Measurements from ENCODE around the gene IPO13.

The IPO13 gene

DNA sequence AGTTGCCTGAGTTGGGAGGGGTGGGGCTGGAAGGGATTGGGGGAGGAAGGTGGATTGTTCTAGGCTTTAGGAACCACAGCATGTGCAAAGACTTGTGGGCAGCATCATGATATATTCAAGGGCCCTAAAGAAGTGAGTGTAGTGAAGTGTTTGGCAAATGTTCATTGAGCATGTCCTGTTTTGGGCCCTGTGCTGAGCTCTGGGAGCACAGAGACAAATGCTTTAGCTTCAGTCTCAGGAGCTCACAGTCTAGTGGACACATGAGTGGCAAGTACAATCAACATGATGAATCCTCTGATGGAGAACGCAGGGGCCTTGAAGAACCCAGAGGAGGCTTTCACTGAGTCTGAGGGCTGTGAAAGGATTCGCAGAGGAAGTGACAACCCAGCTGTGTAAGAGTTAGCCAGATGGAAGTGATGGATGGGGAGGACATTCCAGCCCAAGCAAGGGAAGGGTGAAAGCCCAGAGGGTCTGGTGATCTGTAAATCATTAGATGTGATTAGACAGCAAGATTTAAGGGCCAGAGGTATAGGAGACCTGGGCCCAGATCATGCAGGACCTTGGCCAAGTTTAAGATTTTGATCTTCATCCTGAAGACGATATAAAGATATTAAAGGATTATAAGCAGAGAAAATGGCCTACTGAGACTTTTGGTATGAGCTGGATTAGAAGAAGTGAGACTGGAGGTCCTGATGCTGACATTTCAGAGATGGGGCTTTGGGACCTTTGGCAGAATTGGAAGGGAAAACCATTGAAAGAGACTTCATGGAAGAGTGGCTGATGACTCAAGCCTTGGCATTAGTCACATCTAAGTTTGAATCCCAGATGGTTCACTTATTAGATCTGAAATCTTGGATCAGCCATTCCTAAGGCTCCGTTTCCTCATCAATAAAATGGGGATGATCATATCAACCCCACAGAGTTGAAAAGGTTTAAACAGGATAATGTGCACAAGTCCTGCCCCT, 4.6 kb downstream of the IPO13 start:
- DNase-seq (ENCODE audit: low spot score): peak; percentile 22

DNA sequence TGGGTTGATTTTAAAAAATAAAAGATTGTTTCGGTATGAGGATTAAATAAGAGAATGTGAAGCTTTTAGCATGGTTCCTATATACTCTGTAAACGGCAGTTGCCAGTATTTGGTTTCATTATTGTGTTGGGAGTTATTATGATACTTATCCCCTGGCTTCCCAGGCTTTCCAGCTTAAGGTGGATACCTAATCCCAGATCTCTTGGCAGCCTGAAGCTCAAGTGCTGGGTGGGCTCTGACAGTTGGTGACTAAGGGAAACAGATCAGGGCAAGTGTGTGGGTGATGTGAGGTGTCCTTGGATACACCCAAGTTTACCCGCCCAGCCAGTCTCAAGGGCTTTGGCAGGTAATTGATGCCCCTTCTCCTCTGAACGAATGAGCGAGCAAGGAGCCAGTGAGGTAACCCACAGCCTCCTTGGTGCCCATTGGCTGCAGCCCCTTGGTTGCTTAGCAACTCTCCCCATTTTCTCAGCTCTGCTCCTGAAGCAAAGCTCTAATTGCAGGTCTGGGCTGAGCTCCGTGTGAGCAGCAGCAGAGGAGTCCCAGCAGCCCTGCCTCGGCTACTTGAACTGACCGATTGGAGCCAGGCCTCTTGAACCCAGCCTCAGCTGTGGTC, 6.1 kb downstream of the IPO13 start:
- no peak for DNase-seq (ENCODE audit: low spot score)

DNA sequence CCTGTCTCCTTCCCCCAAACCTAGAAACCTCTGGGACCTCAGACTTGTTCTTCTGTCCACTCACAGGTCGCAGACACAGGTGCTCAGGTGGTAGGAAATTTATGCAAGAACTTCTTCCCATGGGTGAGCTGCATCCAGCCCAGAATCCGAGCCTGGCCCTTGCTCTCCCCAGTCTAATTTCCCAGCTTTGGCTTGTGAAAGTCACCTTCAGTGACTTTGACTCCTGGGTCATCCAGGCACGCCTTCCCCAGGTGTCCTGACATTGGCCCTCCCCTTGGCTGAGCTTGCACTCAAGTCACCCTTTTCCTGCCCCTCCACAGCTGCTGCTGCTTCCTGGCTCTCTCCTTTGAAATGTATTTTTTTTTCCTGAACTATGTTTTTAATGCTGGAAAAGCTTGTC, 6.6 kb downstream of the IPO13 start:
- no peak for DNase-seq (ENCODE audit: low spot score)

DNA sequence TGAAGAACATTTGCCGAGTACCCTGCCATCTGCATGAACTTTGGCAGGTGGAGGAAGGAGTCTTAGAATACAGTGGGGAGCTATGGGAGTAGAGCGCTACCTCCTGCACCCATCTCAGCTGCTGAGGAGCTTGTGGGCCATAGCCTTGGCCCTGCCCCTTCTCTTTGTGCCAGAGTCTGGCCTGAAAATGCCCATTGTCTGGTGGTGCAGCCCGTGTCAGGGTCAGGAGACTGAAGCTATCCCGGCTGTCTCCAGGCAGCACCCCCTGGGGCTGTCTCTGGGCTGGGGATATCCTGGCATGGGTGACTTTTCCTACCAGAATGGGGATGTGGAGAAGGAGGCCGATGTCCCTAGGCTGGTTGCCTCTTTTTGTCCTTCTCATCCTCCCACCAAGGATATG, 7.3 kb downstream of the IPO13 start:
- DNase-seq (ENCODE audit: low spot score): no peak

DNA sequence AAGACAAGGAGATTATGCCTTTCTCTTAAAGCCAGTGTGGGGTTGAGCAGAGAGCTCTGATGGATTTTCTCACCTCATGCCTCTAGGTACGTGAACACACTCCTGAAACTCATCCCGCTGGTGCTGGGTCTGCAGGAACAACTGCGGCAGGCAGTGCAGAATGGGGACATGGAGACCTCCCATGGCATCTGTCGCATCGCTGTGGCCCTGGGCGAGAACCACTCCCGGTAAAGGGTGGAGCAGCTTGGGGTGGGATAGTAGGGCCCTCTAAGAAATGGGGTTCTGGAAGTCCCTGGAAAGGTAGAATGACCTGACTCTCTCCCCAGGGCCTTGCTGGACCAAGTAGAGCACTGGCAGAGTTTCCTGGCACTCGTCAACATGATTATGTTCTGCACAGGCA, 9.5 kb downstream of the IPO13 start:
- DNase-seq (ENCODE audit: low spot score): no peak

DNA sequence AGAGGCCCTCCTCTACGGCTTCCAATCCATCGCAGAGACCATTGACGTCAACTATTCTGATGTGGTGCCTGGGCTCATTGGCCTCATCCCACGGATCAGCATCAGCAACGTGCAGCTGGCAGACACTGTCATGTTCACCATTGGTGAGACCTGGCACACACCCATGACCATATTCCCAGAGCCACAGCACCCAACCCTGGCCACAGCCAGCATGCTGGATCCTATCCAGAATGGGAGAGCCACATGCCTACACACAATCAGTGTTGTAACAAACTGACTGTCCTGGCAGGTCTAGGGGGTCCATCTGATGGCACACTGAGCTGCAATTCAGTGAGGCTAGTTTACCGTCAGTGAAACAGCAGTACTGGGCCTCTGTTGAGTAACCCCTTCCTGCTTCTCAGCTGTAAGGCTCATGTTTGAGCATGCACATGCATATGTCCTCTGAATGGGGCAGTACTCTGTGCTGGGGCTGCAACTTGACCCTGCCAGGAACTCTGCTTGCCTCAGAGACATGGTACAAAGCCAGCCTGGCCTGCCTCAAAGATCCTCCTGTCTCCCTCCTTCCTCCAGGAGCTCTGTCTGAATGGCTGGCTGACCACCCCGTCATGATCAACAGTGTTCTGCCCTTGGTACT, 10.8 kb downstream of the IPO13 start:
- no peak for DNase-seq (ENCODE audit: low spot score)

DNA sequence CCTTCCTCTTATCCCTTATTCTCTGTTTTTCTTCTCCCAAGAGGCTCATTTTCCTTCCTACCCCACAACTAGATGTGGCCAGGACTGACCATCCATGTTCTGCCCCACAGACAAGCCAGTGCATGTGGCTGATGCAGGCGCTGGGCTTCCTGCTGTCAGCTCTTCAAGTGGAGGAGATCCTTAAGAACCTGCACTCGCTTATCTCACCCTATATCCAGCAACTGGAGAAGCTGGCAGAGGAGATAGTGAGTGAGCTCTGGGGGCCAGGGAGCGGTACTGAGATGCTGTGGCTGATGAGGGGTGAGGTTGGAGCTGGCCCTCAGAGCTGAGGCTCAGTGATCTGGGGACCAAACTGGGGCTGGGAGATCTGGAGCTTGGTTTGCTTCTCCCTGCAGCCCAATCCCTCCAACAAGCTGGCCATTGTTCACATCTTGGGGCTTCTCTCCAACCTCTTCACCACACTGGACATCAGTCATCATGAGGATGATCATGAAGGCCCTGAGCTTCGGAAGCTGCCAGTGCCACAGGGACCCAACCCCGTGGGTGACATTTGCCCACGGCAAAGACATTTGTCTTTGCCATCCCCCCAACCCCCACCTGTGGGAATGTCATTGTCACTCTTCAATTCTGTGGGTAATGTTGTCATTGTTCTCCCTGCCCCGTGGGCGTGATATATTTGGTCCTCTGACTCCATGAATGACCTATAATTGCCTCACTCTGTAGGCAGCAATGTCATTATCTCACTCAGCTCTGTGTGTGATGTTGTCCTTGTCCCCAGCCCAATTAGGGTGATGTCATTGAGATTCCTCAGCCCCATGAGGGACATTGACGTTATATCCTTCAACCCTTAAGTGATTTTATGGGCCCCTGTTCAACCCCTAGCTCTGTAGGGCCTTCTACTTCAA, 11.9 kb downstream of the IPO13 start:
- DNase-seq (ENCODE audit: low spot score): no peak

DNA sequence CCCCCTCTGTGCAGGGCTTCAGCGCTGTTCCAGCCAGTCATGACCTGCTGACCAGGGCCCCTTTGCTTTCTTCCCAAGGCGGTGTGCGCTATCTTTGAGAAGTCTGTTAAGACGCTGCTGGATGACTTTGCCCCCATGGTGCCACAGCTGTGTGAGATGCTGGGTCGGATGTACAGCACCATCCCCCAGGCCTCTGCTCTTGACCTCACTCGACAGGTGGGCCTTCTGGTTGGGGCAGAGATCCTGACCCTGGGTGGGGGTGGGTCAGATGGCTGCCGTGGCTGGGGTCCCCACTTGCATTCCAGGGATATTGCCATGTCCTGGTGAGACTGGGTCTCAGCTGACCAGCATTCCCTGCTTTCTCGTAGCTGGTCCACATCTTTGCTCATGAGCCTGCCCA, 14.0 kb downstream of the IPO13 start:
- no peak for DNase-seq (ENCODE audit: low spot score)

DNA sequence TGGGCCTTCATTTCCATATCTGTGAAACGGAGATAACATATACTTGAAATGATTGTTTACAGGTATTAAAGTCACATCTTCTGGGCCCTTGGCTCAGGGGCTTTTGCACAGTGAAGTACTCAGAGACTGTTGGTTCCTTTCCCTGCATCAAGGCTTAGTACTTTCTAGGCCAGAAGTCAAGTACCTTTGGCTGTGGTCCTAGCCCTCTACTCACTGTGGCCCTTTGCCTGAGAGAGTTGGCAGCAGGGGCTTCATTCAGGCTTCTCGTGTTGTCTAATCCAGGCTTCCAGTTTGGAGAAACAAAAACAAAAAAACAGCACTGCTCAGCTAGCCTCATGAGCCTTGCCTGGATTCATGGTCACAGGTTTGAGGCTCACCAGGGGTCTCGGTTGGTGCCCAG, 14.9 kb downstream of the IPO13 start:
- no peak for DNase-seq (ENCODE audit: low spot score)

DNA sequence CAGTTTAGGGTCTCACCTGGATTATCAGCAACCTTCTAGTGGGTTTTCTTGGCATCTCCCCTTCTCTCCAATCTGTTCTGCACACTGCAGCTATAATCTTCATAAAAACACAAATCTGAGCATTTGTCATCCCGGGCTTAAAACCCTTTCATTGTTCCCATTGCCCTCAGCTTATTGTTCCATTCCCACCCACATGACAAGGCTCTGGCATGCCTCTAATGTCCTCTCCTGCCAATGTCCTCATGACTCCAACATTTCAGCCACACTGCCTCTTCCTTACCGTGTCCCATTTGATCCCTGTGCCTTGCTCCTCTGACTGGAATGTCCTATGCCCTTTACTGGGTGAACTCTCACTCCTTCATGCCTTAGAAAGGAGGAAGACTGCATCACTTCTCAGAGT, 15.6 kb downstream of the IPO13 start:
- DNase-seq (ENCODE audit: low spot score): no peak

DNA sequence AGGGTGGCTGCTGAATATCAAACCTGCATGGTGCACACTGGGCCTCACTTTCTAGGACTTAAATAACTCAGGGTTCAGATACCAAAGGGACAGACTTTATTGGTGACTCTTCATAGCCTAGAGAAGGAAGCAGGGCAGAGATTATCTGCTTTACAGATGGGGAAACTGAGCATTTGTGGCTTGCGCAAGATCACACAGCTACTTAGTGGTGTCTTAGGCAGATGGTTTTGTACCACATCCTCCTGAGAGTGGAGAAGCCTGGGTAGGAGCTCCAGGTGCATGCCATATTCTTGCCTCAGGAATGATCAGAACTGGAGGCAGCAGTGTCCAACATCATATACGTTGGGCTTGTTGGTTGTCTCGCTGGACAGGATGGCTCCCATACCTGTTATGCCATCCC, 16.3 kb downstream of the IPO13 start:
- no peak for DNase-seq (ENCODE audit: low spot score)

DNA sequence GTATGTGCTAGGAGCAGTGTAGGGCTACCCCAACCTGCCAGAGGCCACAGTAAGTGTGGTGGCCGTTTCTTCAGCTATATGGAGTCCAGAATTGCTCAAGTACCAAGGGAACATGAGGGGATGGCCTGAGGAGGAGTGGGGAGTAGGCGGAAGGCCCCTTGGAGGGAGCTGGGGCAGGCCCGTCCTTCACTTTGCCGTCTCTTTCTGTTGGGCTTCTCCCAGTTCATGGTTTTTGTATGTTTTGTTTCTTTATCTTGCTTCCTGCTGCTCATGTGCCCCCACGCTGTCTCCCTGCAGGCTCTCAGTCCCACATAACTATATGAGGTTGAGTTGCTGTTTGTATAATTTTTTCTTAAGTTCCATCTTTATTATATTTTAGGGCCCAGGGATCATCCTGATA, 17.1 kb downstream of the IPO13 start:
- no peak for DNase-seq (ENCODE audit: low spot score)

DNA sequence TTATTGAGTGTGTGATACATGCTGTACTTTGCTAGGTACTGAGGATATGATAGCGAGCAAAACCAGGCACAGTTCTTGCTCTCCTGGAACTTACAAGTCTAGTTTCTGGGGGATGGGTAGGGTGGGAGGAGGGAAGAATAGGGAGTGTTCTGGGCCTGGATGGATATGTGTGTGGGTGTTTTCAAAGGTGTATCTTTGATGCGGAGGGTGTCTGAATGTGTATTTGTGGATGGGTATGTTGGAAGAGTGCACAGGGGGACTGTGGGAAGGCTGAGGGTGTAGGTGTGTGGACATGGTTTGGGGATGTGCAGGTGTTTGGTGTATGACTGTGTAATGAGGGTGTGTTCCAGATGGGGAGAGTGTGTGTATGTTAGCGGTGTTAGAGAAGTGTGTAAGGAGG, 18.6 kb downstream of the IPO13 start:
- DNase-seq (ENCODE audit: low spot score): no peak

DNA sequence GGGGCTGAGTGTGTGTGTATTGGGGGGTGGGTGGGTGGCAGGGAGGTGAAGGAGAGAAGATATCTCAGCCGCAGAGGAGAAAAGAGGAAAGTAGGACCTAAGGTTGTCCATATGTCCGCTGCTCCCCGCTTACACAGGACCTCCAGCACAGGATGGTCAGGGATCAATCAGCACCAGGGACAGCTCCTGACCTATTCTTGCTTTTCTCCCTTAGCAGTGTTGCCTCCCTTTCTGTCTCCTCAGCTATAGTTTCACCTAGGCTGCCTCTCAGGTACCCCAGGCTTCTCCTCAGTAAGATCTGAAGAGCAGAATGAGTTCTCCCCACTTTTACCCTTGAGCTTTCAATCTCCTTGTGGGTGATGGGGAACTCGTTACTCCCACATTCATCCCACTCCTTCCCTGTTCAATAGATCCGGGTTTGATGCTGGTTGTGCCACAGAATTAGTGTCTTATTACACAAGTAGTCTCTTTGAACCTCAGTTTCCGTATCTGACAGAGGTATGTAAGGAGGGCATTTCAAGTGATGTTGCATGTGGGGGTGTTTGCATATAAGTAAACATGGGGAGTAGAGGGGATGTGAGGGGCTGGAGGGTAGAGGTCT, 21.7 kb downstream of the IPO13 start:
- peak; percentile 36 for DNase-seq (ENCODE audit: low spot score)

DNA sequence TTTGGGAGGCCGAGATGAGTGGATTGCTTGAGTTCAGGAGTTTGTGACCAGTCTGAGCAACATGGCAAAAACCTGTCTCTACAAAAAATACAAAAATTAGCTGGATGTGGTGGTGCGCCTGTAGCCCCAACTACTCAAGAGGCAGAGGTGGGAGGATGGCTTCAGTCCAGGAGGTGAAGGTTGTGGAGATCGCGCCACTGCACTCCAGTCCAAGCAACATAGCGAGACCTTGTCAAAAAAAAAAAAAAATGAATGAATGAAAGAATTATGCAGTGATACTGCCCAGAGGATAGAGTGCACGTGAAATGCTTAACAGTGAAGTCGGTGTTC, 22.6 kb downstream of the IPO13 start:
- no peak for DNase-seq (ENCODE audit: low spot score)

DNA sequence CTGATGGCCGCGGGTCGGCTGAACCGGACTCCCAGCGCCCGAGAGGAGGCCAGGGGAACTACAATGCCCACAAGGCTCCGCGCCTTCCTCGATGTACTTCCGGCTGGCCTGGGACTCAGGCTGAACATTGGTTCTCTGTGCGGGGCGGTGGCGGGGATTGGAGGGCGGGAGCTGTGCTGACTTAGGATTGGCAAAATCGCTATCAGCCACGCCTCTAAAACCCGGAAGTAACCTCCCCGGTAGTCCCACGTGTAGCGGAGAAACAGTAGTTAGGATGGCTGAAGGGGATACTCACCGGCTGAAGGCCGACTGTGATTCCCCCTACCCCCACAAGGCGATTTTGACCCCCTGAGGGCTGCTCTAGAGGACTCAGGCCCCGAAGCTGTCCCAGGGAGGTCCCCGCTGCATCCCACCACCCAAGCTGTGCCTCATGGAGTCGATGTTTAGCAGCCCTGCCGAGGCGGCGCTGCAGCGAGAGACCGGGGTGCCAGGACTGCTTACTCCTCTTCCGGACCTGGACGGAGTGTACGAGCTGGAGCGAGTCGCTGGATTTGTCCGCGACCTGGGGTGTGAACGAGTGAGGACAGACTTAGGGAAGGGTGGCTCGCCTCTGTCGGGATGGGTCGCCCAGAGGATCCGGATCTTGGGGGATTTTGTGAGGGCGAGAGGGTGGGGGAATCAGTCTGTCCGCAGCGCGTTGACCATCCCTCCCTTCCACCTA, 23.2 kb downstream of the IPO13 start, which contains the start of gene DPH2:
DPH2 (plus strand) TSS at position 265 of the 721 bp plus-strand sequence; CDS start at position 431, 166 bp downstream.
- DNase-seq (ENCODE audit: low spot score): peak; percentile 98

DNA sequence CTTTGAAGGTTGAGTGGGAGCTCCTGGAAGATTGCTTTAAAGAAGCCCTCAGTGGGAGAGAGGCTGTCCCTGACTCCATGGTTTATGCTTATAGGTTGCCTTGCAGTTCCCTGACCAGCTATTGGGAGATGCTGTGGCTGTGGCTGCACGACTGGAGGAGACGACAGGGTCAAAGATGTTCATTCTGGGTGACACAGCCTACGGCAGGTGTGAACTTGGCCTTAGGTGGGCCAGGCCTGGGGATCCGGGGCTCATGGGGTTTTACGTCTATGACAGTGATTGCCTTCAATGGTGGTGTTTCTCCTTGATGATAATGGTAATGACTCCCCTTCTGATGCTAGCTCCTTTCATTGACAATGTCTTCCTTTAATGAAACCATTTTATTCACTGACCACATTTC, 23.8 kb downstream of the IPO13 start:
- DNase-seq (ENCODE audit: low spot score): no peak

DNA sequence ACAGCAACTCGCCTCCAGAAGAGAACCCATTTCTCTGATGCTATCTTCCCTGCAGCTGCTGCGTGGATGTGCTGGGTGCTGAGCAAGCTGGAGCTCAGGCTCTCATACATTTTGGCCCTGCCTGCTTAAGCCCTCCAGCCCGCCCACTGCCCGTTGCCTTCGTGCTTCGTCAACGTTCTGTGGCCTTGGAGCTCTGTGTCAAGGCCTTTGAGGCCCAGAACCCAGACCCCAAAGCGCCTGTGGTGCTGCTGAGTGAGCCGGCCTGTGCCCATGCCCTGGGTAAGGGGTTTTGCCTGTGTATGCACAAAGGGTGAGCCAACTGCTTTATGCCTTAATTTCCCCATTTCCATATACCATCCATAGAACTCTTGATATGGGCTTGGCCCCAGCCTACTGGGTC, 24.2 kb downstream of the IPO13 start:
- DNase-seq (ENCODE audit: low spot score): no peak

DNA sequence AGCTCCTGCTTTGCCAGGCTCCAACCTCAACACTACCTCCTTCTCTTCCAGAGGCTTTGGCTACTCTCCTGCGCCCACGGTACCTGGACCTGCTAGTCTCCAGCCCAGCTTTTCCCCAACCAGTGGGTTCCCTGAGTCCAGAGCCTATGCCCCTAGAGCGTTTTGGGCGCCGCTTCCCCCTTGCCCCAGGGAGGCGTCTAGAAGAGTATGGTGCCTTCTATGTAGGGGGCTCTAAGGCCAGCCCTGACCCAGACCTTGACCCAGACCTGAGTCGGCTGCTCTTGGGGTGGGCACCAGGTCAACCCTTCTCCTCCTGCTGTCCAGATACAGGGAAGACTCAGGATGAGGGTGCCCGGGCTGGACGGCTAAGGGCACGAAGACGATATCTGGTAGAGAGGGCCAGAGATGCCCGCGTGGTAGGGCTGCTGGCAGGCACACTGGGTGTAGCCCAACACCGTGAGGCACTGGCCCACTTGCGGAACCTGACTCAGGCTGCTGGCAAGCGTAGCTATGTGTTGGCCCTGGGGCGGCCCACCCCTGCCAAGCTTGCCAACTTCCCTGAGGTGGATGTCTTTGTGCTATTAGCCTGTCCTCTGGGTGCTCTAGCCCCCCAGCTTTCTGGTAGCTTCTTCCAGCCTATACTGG, 24.7 kb downstream of the IPO13 start:
- DNase-seq (ENCODE audit: low spot score): no peak

DNA sequence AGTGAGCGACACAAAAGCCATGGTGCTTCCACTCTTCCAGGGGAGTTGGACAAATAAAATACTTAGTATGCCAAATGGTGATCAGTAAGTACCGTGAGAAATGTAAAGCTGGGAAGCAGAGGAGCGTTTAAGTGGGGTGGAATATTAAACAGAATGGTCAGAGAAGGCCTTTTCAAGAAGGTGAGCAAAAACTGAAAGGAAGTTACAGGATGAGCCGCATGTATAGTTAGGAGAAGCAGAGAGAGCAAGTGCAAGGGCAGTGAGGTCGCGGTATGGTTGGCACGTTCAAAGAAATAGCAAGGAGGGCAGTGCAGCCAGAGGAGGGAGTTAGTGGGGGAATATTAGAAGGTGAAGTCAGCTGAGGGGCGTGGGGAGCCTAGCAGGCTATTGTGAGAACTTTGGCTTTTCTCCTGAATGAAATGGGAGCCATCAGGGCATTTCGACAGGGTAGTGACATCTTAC, 27.3 kb downstream of the IPO13 start:
- DNase-seq (ENCODE audit: low spot score): no peak

Measured in GM03348 (cell line).